ENCODE results near the gene SLC6A12. TPM values are rescaled to one million over a fixed set of nuclear protein-coding genes. Genes with fewer than 3 reads are reported as not detected.

The SLC6A12 gene
- total RNA-seq, 5 donors from 2014 or later (not counting 1 experiment from before 2014, with no cell fraction given), result 0.85 TPM; not detected in 4

DNA sequence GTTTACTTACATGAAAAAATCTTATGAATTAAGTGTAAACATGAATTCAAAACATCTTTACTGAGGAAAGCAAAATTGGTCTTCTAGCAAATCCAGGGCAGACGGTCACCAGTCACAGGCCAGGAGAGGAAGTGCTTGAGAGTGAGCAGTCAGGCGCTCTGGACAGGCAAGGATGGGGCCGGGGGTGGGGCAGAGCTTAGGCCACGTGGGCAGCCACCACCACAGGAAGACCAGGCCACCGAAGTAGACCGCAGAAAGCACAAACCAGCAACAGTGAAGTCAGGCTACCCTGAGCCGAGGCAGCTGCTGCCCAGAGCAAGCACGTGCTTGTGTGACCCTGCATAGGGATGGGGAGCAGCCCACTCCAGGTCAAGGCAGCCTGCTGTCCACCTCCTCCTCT lies 33.5 kb downstream of the SLC6A12 start:
- H3K27me3 ChIP-seq (replicated peaks in 1 of 2; ENCODE audit: control insufficient read depth in 2 of 2, extremely low read depth in 1 of 2, insufficient read depth in 2 of 2, low read length in 1 of 2), result peaks cover 0 to 59% of the 10 kb centered on the region in 2 experiments
- peaks cover 9 to 14% of the 10 kb centered on the region in 2 donors for H3K27me3 Mint-ChIP-seq
- H3K9me3 Mint-ChIP-seq, result no peaks in the 10 kb centered on the region
- DNase-seq (peak in 1 of 35 experiments; percentile 12), ATAC-seq (replicated peaks in 1 of 4) (no peak)
- H3K4me1 ChIP-seq (ENCODE audit: control insufficient read depth in 1 of 2, extremely low read depth in 1 of 2, insufficient read depth in 2 of 2, low read length in 2 of 2), result peaks cover 0 to 5% of the 10 kb centered on the region in 2 experiments
- 7% methylated on average over 8 of the region's 8 CpGs for WGBS (ENCODE audit: insufficient coverage)
- no peak overlapping the region for H3K4me3 ChIP-seq (ENCODE audit: control insufficient read depth in 1 of 2, extremely low read depth in 1 of 2, low read length in 1 of 2)
- H3K4me1 Mint-ChIP-seq, result peaks cover 3 to 9% (median 5%) of the 10 kb centered on the region in 3 donors
- ChIA-PET CTCF (no interaction called here), POLR2A (no interaction called here)
- no peaks in the 10 kb centered on the region for H3K9me3 ChIP-seq
- H3K27ac Mint-ChIP-seq, result no peak overlapping the region
- no peak overlapping the region for H3K4me3 Mint-ChIP-seq
- no peaks in the 10 kb centered on the region for H3K36me3 Mint-ChIP-seq
- no peaks in the 10 kb centered on the region for H3K36me3 ChIP-seq (ENCODE audit: control insufficient read depth in 2 of 2, extremely low read depth in 1 of 2, insufficient read depth in 1 of 2, low read length in 1 of 2)
- no peak overlapping the region for H3K27ac ChIP-seq (ENCODE audit: low read length)

DNA sequence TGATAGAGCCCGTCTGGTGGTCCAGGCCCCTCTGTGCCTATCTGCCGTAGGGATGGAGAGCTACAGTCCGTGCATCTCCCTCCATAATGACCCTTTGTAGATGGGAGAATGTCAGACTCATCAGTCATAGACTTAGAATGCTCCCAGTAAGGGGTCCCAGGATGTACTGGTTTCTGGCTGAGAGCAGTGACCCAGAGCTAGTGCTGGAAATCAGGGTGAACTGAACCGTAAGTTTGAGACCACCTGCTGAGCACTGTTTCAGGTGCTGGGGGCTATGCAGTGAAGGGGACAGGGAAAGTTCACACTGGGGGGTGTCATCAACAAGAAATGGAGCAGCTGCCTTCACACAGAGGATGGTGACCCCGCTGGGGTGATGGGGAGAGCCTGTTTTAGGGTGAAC lies 34.1 kb downstream of the SLC6A12 start:
- Mint-ChIP-seq H3K4me3 (no peak overlapping the region), H3K27me3 (peaks cover 8 to 14% of the 10 kb centered on the region in 2 donors), H3K4me1 (peaks cover 3 to 9% (median 5%) of the 10 kb centered on the region in 3 donors), H3K27ac (no peak overlapping the region), H3K36me3 (no peaks in the 10 kb centered on the region), H3K9me3 (no peaks in the 10 kb centered on the region)
- ChIA-PET CTCF (no interaction called here), POLR2A (no interaction called here)
- H3K4me1 ChIP-seq (ENCODE audit: control insufficient read depth in 1 of 2, extremely low read depth in 1 of 2, insufficient read depth in 2 of 2, low read length in 2 of 2), result peaks cover 0 to 5% of the 10 kb centered on the region in 2 experiments
- WGBS (ENCODE audit: insufficient coverage), result 86% methylated on average over 2 of the region's 5 CpGs
- no peak overlapping the region for H3K4me3 ChIP-seq (ENCODE audit: control insufficient read depth in 1 of 2, extremely low read depth in 1 of 2, low read length in 1 of 2)
- no peaks in the 10 kb centered on the region for H3K9me3 ChIP-seq
- ATAC-seq (replicated peaks in 1 of 4) (no peak), DNase-seq (no peak)
- no peak overlapping the region for H3K27ac ChIP-seq (ENCODE audit: low read length)
- peaks cover 0 to 56% of the 10 kb centered on the region in 2 experiments for H3K27me3 ChIP-seq (replicated peaks in 1 of 2; ENCODE audit: control insufficient read depth in 2 of 2, extremely low read depth in 1 of 2, insufficient read depth in 2 of 2, low read length in 1 of 2)
- H3K36me3 ChIP-seq (ENCODE audit: control insufficient read depth in 2 of 2, extremely low read depth in 1 of 2, insufficient read depth in 1 of 2, low read length in 1 of 2), result no peaks in the 10 kb centered on the region

DNA sequence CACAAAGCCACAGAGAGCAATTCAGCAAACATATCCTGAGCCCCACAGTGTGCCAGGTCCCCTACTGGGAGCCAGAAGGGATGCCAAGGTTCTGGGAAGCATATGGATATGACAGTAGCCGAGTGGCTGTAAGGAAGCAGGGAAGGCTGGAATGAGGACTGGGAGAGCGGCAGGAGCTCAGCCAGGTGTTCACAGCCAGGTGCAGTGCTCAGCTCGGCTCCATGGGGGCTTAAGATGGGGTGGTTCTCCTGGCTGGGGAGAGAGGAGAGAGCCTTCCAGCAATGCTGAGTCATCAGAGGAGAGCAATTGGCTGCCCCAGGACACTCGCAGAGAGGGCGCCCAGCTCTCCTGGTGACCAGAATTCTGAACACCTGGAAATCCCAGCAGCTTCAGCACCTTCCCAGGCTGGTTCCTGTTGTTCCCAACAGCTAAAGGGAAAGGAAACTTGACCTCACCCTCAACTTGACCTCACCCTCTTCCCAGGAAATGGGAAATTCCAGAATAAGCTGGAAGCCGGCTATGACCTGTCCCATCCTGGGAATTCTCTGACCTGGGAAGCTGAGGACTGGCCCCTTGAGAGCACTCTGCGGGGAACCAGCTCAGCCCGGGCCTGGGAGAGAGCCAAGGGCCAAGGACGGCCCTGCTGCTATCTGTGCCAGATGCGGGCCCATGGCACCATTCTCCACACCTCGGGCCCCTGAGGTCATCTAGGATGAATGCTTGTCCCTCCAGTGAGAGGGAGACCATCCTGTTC lies 34.6 kb downstream of the SLC6A12 start:
- DNase-seq (no peak), ATAC-seq (replicated peaks in 1 of 4) (no peak)
- Histone ChIP-seq H3K27me3 (replicated peaks in 1 of 2; ENCODE audit: control insufficient read depth in 2 of 2, extremely low read depth in 1 of 2, insufficient read depth in 2 of 2, low read length in 1 of 2) (peaks cover 0 to 56% of the 10 kb centered on the region in 2 experiments), H3K9me3 (no peaks in the 10 kb centered on the region), H3K27ac (ENCODE audit: low read length) (no peak overlapping the region), H3K4me3 (ENCODE audit: control insufficient read depth in 1 of 2, extremely low read depth in 1 of 2, low read length in 1 of 2) (no peak overlapping the region), H3K4me1 (ENCODE audit: control insufficient read depth in 1 of 2, extremely low read depth in 1 of 2, insufficient read depth in 2 of 2, low read length in 2 of 2) (peaks cover 0 to 5% of the 10 kb centered on the region in 2 experiments), H3K36me3 (ENCODE audit: control insufficient read depth in 2 of 2, extremely low read depth in 1 of 2, insufficient read depth in 1 of 2, low read length in 1 of 2) (no peaks in the 10 kb centered on the region)
- no peak overlapping the region for H3K4me3 Mint-ChIP-seq
- H3K4me1 Mint-ChIP-seq, result peaks cover 3 to 9% (median 5%) of the 10 kb centered on the region in 3 donors
- no peaks in the 10 kb centered on the region for H3K36me3 Mint-ChIP-seq
- no peaks in the 10 kb centered on the region for H3K9me3 Mint-ChIP-seq
- 88% methylated on average over 10 of the region's 11 CpGs for WGBS (ENCODE audit: insufficient coverage)
- ChIA-PET POLR2A (no interaction called here), CTCF (no interaction called here)
- H3K27me3 Mint-ChIP-seq, result peaks cover 5 to 12% of the 10 kb centered on the region in 2 donors
- H3K27ac Mint-ChIP-seq, result no peak overlapping the region

DNA sequence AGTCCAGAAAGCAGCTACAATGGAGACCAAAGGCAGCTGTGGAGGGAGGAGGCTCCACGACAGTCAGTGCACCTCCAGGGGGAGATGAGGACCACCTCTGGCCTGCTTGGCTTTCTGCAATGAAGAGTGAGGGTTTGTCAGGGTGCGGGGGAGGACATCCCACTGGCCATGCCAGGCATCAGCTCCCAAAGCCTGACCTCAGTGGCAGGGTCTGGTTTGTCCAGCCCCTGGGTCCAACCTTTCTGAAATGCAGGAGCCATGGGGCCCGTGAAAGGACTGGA lies 35.2 kb downstream of the SLC6A12 start:
- H3K36me3 ChIP-seq (ENCODE audit: control insufficient read depth in 2 of 2, extremely low read depth in 1 of 2, insufficient read depth in 1 of 2, low read length in 1 of 2), result no peaks in the 10 kb centered on the region
- DNase-seq (no peak), ATAC-seq (replicated peaks in 1 of 4) (no peak)
- ChIA-PET POLR2A (no interaction called here), CTCF (no interaction called here)
- Mint-ChIP-seq H3K4me1 (peaks cover 3 to 9% (median 5%) of the 10 kb centered on the region in 3 donors), H3K4me3 (no peak overlapping the region), H3K27ac (no peak overlapping the region), H3K36me3 (no peaks in the 10 kb centered on the region), H3K9me3 (no peaks in the 10 kb centered on the region), H3K27me3 (peaks cover 5 to 13% of the 10 kb centered on the region in 2 donors)
- no peaks in the 10 kb centered on the region for H3K9me3 ChIP-seq
- no peak overlapping the region for H3K4me3 ChIP-seq (ENCODE audit: control insufficient read depth in 1 of 2, extremely low read depth in 1 of 2, low read length in 1 of 2)
- peaks cover 0 to 56% of the 10 kb centered on the region in 2 experiments for H3K27me3 ChIP-seq (replicated peaks in 1 of 2; ENCODE audit: control insufficient read depth in 2 of 2, extremely low read depth in 1 of 2, insufficient read depth in 2 of 2, low read length in 1 of 2)
- peaks cover 0 to 5% of the 10 kb centered on the region in 2 experiments for H3K4me1 ChIP-seq (ENCODE audit: control insufficient read depth in 1 of 2, extremely low read depth in 1 of 2, insufficient read depth in 2 of 2, low read length in 2 of 2)
- no peak overlapping the region for H3K27ac ChIP-seq (ENCODE audit: low read length)
- 83% methylated on average over 3 of the region's 3 CpGs for WGBS (ENCODE audit: insufficient coverage)

DNA sequence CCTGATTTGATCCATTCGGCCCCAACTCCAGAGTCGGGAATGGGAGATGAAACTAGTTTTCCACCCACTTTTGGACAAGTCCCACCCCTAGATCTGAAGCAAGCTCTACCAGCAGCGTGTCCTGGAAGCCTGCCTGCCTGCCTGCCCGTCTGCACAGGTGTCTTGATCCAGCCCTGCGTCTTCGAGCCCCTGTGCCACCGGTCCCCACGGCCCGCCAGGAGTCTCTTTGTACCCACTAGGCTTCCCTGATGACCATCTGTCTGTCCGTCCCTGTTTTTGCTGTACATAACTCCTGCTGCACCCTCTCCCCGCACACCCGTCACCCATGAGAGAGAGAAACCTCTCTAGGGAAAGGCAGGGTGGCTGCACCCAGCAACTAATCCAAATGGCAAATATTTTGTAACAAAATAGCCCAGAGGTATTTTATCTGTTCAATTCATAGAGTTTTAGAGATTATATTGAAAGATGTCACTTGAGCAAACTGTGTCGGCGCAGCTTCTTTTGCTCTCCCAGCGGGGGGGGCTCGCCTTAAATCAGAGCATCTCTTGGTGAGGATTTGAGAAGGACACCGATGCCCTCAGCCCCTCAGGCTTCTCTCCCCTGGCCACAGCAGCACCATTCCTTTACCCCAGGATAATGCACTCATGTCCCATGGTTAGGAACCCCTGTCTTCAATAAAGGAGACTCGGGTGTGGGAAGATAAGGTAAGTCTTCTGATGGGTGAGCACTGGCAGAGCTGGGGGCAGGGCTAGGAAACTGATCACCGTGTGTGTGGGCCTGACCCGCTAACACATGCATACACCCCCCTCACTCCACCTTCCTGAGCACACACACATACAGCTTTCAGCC lies 35.8 kb downstream of the SLC6A12 start:
- no peaks in the 10 kb centered on the region for H3K9me3 ChIP-seq
- H3K4me1 Mint-ChIP-seq, result peaks cover 3 to 9% (median 5%) of the 10 kb centered on the region in 3 donors
- no peaks in the 10 kb centered on the region for H3K36me3 ChIP-seq (ENCODE audit: control insufficient read depth in 2 of 2, extremely low read depth in 1 of 2, insufficient read depth in 1 of 2, low read length in 1 of 2)
- H3K27ac Mint-ChIP-seq, result no peak overlapping the region
- no peak overlapping the region for H3K4me3 ChIP-seq (ENCODE audit: control insufficient read depth in 1 of 2, extremely low read depth in 1 of 2, low read length in 1 of 2)
- peaks cover 0 to 5% of the 10 kb centered on the region in 2 experiments for H3K4me1 ChIP-seq (ENCODE audit: control insufficient read depth in 1 of 2, extremely low read depth in 1 of 2, insufficient read depth in 2 of 2, low read length in 2 of 2)
- no peaks in the 10 kb centered on the region for H3K36me3 Mint-ChIP-seq
- POLR2A ChIA-PET, result no interaction called here
- DNase-seq (no peak), ATAC-seq (replicated peaks in 1 of 4) (no peak)
- H3K9me3 Mint-ChIP-seq, result no peaks in the 10 kb centered on the region
- CTCF ChIA-PET, result no interaction called here
- H3K27me3 ChIP-seq (replicated peaks in 1 of 2; ENCODE audit: control insufficient read depth in 2 of 2, extremely low read depth in 1 of 2, insufficient read depth in 2 of 2, low read length in 1 of 2), result peaks cover 0 to 61% of the 10 kb centered on the region in 2 experiments
- peaks cover 5 to 15% of the 10 kb centered on the region in 2 donors for H3K27me3 Mint-ChIP-seq
- 80% methylated on average over 9 of the region's 20 CpGs for WGBS (ENCODE audit: insufficient coverage)
- no peak overlapping the region for H3K4me3 Mint-ChIP-seq
- H3K27ac ChIP-seq (ENCODE audit: low read length), result no peak overlapping the region

DNA sequence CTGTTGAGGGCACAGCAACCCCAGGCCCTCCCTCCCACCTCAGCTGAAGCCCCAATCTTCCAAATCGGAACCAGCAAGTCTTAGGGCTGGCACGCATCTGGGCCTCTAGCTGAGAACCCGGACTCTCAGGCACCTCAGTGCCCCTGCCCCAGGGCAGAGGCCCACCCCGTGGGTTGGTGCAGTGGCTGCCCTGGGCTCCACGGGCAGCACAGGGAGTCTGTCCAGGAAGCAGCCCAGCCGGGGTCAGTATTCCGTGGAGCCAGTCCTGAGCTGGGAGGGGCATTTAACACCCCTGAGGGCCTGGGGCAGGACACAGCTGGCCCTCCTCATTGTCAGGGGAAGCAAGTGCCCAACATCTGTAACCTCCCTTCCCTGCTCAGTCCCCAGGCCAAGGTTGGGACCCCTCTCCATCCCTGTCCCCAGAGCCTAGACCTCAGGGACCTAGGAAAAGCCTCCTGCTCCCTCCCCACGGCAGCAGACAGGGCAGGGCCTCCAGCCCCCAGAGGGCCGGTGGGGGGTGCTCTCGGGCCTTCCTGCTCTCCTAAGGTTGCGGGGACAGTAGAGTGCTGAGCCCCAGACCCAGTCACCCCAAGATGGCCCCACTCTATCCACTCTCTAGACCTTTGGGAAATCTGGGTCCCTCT lies 36.5 kb downstream of the SLC6A12 start:
- no peaks in the 10 kb centered on the region for H3K36me3 ChIP-seq (ENCODE audit: control insufficient read depth in 2 of 2, extremely low read depth in 1 of 2, insufficient read depth in 1 of 2, low read length in 1 of 2)
- H3K27ac Mint-ChIP-seq, result no peak overlapping the region
- ChIA-PET CTCF (no interaction called here), POLR2A (no interaction called here)
- DNase-seq, result no peak
- H3K9me3 Mint-ChIP-seq, result no peaks in the 10 kb centered on the region
- peaks cover 4 to 20% of the 10 kb centered on the region in 2 donors for H3K27me3 Mint-ChIP-seq
- H3K36me3 Mint-ChIP-seq, result no peaks in the 10 kb centered on the region
- H3K27me3 ChIP-seq (replicated peaks in 1 of 2; ENCODE audit: control insufficient read depth in 2 of 2, extremely low read depth in 1 of 2, insufficient read depth in 2 of 2, low read length in 1 of 2), result peaks cover 0 to 65% of the 10 kb centered on the region in 2 experiments
- ATAC-seq (replicated peaks in 1 of 4), result no peak
- no peak overlapping the region for H3K4me3 ChIP-seq (ENCODE audit: control insufficient read depth in 1 of 2, extremely low read depth in 1 of 2, low read length in 1 of 2)
- WGBS (ENCODE audit: insufficient coverage), result 81% methylated on average over 10 of the region's 11 CpGs
- H3K4me3 Mint-ChIP-seq, result no peak overlapping the region
- H3K9me3 ChIP-seq, result no peaks in the 10 kb centered on the region
- H3K4me1 ChIP-seq (ENCODE audit: control insufficient read depth in 1 of 2, extremely low read depth in 1 of 2, insufficient read depth in 2 of 2, low read length in 2 of 2), result peaks cover 0 to 5% of the 10 kb centered on the region in 2 experiments
- peaks cover 3 to 9% (median 5%) of the 10 kb centered on the region in 3 donors for H3K4me1 Mint-ChIP-seq
- no peak overlapping the region for H3K27ac ChIP-seq (ENCODE audit: low read length)
